EH (cell line): ENCODE results near the gene CMSS1.

ENCODE experiments used
- DNase-seq: peaks from one replicate; pipeline ENCODE4 v3.0.0-alpha.2; 2015; ENCODE audit warnings: low read depth

The CMSS1 gene

GRCh38 chr3:99903869-99904268, 86.2 kb downstream of the CMSS1 start:
- DNase-seq = peak; percentile 47

GRCh38 chr3:99907959-99908544, 90.4 kb downstream of the CMSS1 start:
- DNase-seq = no peak

- DNase-seq = peak; percentile 84
These were observed 92.2 kb downstream of the CMSS1 start for GRCh38 chr3:99909714-99910495.

- DNase-seq = no peak
These were observed 93.2 kb downstream of the CMSS1 start for GRCh38 chr3:99910752-99911290.

- DNase-seq = no peak
These were observed 93.8 kb downstream of the CMSS1 start for GRCh38 chr3:99911433-99911832.

- DNase-seq = no peak
These were observed 98.3 kb downstream of the CMSS1 start for GRCh38 chr3:99915906-99916432.

- no peak for DNase-seq
These were observed 101.1 kb downstream of the CMSS1 start for GRCh38 chr3:99918715-99919114.

- no peak for DNase-seq
These were observed 102.0 kb downstream of the CMSS1 start for GRCh38 chr3:99919694-99920093.

- DNase-seq = peak; percentile 78
These were observed 103.1 kb downstream of the CMSS1 start for GRCh38 chr3:99920481-99921376.

- DNase-seq = no peak
These were observed 103.7 kb downstream of the CMSS1 start for GRCh38 chr3:99921377-99921695.

GRCh38 chr3:99921986-99922385, 104.3 kb downstream of the CMSS1 start:
- DNase-seq = no peak

- DNase-seq = no peak
These were observed 106.2 kb downstream of the CMSS1 start for GRCh38 chr3:99923873-99924272.

- DNase-seq = peak; percentile 93
These were observed 108.0 kb downstream of the CMSS1 start for GRCh38 chr3:99925584-99926230.

GRCh38 chr3:99927671-99928457, 110.2 kb downstream of the CMSS1 start:
- DNase-seq = no peak

GRCh38 chr3:99928771-99929744, 111.4 kb downstream of the CMSS1 start:
- DNase-seq = no peak

- peak; percentile 72 for DNase-seq
These were observed 112.1 kb downstream of the CMSS1 start for GRCh38 chr3:99929745-99930139.

GRCh38 chr3:99931059-99931458, 113.4 kb downstream of the CMSS1 start:
- DNase-seq = no peak

- DNase-seq = no peak
These were observed 116.5 kb downstream of the CMSS1 start for GRCh38 chr3:99933971-99934750.
